Measurements from ENCODE around the gene SLITRK2. TPM values are rescaled to one million over a fixed set of nuclear protein-coding genes. Genes with fewer than 3 reads are reported as not detected.

SLITRK2 gene, protein sequence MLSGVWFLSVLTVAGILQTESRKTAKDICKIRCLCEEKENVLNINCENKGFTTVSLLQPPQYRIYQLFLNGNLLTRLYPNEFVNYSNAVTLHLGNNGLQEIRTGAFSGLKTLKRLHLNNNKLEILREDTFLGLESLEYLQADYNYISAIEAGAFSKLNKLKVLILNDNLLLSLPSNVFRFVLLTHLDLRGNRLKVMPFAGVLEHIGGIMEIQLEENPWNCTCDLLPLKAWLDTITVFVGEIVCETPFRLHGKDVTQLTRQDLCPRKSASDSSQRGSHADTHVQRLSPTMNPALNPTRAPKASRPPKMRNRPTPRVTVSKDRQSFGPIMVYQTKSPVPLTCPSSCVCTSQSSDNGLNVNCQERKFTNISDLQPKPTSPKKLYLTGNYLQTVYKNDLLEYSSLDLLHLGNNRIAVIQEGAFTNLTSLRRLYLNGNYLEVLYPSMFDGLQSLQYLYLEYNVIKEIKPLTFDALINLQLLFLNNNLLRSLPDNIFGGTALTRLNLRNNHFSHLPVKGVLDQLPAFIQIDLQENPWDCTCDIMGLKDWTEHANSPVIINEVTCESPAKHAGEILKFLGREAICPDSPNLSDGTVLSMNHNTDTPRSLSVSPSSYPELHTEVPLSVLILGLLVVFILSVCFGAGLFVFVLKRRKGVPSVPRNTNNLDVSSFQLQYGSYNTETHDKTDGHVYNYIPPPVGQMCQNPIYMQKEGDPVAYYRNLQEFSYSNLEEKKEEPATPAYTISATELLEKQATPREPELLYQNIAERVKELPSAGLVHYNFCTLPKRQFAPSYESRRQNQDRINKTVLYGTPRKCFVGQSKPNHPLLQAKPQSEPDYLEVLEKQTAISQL
- total RNA-seq (ENCODE audit: low replicate concordance), result 0.12 and 0.26 TPM in 2 replicates

DNA sequence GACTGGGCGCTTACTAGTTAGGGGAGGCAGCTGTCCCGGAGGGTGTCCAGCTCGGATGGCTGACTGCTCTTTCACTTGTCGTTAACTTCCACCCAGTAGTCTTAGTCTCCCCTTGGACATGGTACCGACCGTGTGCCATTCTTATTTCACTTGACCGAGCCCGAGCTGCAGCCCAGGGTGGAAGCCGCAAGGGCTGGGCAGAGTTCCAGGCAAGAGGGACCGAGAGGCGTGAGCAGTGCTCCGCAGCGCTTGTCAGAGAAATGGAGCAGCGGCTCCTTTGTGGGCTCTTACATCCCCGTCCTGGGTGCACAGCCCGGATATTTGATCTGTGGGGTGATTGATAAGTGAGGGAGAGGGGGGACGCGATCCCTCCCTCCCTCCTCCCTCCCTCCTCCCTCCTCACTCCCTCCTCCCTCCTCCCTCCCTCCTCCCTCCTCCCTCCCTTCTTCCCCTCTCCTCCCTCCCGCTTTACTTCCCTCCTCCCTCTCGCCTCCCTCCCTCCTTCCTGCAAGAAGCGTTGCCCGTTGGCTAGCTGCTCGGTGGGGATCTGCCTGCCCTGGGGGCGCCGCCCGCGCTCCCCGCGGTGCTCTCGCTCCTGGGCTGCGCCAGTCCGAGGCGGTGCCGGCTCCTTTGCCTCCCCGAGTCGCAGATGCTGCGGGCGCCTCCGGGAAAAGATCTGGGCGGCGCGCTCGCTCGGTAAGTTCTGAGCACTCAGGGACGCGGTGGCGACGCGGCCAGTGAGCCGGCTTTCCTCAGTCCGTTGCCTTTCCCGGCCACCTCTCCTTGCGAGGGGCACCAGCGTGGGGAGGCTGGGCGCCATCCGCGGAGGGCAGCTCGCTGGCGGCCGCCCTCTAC is at the start of gene SLITRK2:
Gene SLITRK2 (plus strand): TSS at position 499 of the 855 bp plus-strand sequence. CDS start 4,597 bp downstream, outside the sequence.
- peak within 1 kb of the TSS; percentile 85 for H3K4me2 ChIP-seq
- no peak within 1 kb of the TSS for H3K27ac Mint-ChIP-seq
- no peak within 1 kb of the TSS for H3K27ac ChIP-seq
- no peaks in the 10 kb centered on the region for H3K4me1 ChIP-seq
- H3K27me3 Mint-ChIP-seq (ENCODE audit: insufficient read depth, low read depth), result peaks cover 40% of the 10 kb centered on the region
- no peaks in the 10 kb centered on the region for H4K20me1 ChIP-seq (ENCODE audit: low read depth)
- H3K9ac ChIP-seq, result no peak within 1 kb of the TSS
- H3K36me3 Mint-ChIP-seq, result no peaks in the 10 kb centered on the region
- H3K4me1 Mint-ChIP-seq, result peaks cover 10% of the 10 kb centered on the region
- H3K9me3 ChIP-seq (ENCODE audit: low read depth), result no peaks in the 10 kb centered on the region
- peaks cover 16% of the 10 kb centered on the region for H3K9me3 Mint-ChIP-seq
- TF ChIP-seq EZH2 (IDR thresholded peaks at IDR 0.05), result no peak
- no peak for TF ChIP-seq CTCF (IDR thresholded peaks at IDR 0.05)
- TF ChIP-seq EZH2phosphoT487 (IDR thresholded peaks at IDR 0.05), result no peak
- peak within 1 kb of the TSS; percentile 83 for H3K4me3 Mint-ChIP-seq
- H3K36me3 ChIP-seq, result no peaks in the 10 kb centered on the region
- peak; percentile 58 for DNase-seq (ENCODE audit: low spot score)
- H3F3A ChIP-seq (ENCODE audit: low read depth), result no peaks in the 10 kb centered on the region
- peaks cover 100% of the 10 kb centered on the region for H3K27me3 ChIP-seq
- H3K4me3 ChIP-seq, result peak within 1 kb of the TSS; percentile 53
- no peaks in the 10 kb centered on the region for H3K79me2 ChIP-seq (ENCODE audit: low read depth)
- H2AFZ ChIP-seq (replicated peaks), result peak within 1 kb of the TSS; percentile 42

- Histone ChIP-seq H3K4me3 (no peak overlapping the region), H3K9me3 (ENCODE audit: low read depth) (peaks cover 3% of the 10 kb centered on the region), H3K79me2 (ENCODE audit: low read depth) (no peaks in the 10 kb centered on the region), H3K27me3 (no peaks in the 10 kb centered on the region), H3K27ac (no peak overlapping the region), H3K4me1 (no peaks in the 10 kb centered on the region), H3K4me2 (no peak overlapping the region), H3K9ac (no peak overlapping the region), H4K20me1 (ENCODE audit: low read depth) (no peaks in the 10 kb centered on the region), H2AFZ (replicated peaks) (no peak overlapping the region), H3K36me3 (no peaks in the 10 kb centered on the region), H3F3A (ENCODE audit: low read depth) (no peaks in the 10 kb centered on the region)
- Mint-ChIP-seq H3K27me3 (ENCODE audit: insufficient read depth, low read depth) (no peaks in the 10 kb centered on the region), H3K9me3 (peaks cover 3% of the 10 kb centered on the region), H3K36me3 (no peaks in the 10 kb centered on the region), H3K4me3 (no peak overlapping the region), H3K27ac (no peak overlapping the region), H3K4me1 (no peaks in the 10 kb centered on the region)
- TF ChIP-seq CTCF (IDR thresholded peaks at IDR 0.05) (no peak), EZH2phosphoT487 (IDR thresholded peaks at IDR 0.05) (no peak), EZH2 (IDR thresholded peaks at IDR 0.05) (no peak)
- no peak for DNase-seq (ENCODE audit: low spot score)
Observed at GRCh38 chrX:145773006-145773405, 44.6 kb upstream of the SLITRK2 start.

GRCh38 chrX:145792281-145792680 is 25.3 kb upstream of the SLITRK2 start:
- no peak overlapping the region for H3K9ac ChIP-seq
- Mint-ChIP-seq H3K36me3 (no peaks in the 10 kb centered on the region), H3K27ac (no peak overlapping the region), H3K4me1 (no peaks in the 10 kb centered on the region), H3K4me3 (no peak overlapping the region), H3K27me3 (ENCODE audit: insufficient read depth, low read depth) (no peaks in the 10 kb centered on the region), H3K9me3 (peaks cover 2% of the 10 kb centered on the region)
- no peaks in the 10 kb centered on the region for H3K36me3 ChIP-seq
- H3K4me2 ChIP-seq, result no peak overlapping the region
- no peak overlapping the region for H2AFZ ChIP-seq (replicated peaks)
- H3K4me3 ChIP-seq, result no peak overlapping the region
- no peaks in the 10 kb centered on the region for H4K20me1 ChIP-seq (ENCODE audit: low read depth)
- H3F3A ChIP-seq (ENCODE audit: low read depth), result no peaks in the 10 kb centered on the region
- H3K4me1 ChIP-seq, result no peaks in the 10 kb centered on the region
- no peaks in the 10 kb centered on the region for H3K27me3 ChIP-seq
- H3K27ac ChIP-seq, result no peak overlapping the region
- H3K79me2 ChIP-seq (ENCODE audit: low read depth), result no peaks in the 10 kb centered on the region
- no peak for TF ChIP-seq CTCF (IDR thresholded peaks at IDR 0.05)
- no peak for TF ChIP-seq EZH2phosphoT487 (IDR thresholded peaks at IDR 0.05)
- TF ChIP-seq EZH2 (IDR thresholded peaks at IDR 0.05), result no peak
- no peak for DNase-seq (ENCODE audit: low spot score)
- no peaks in the 10 kb centered on the region for H3K9me3 ChIP-seq (ENCODE audit: low read depth)

Measured in neural progenitor cell (in vitro differentiated cells).